ENCODE data around the gene ZNF579. TPM values are rescaled to one million over a fixed set of nuclear protein-coding genes. Genes with fewer than 3 reads are reported as not detected.
A peak's percentile ranks its signal among the peaks of the same experiment; 100 is the strongest.

The ZNF579 gene
- total and polyA plus RNA-seq, 8 donors, result 10.7 to 14.7 (median 12.9) TPM

- ATAC-seq, result no peak
- intact Hi-C loops (cut with DNase I), result no loop called here
- Histone ChIP-seq H3K36me3 (peaks cover 0 to 33% of the 10 kb centered on the region in 2 donors), H3K27ac (peak overlapping the region; percentile 79 to 80), H3K9me3 (no peaks in the 10 kb centered on the region), H3K27me3 (no peaks in the 10 kb centered on the region), H3K4me3 (no peak overlapping the region), H3K4me1 (peaks cover 11 to 64% of the 10 kb centered on the region in 2 donors)
- no peak for TF ChIP-seq CTCF (IDR thresholded peaks at IDR 0.05)
- peak in 1 of 4 donors; percentile 28 for DNase-seq
Observed at GRCh38 chr19:55620410-55621204, 40.0 kb upstream of the ZNF579 start.

GRCh38 chr19:55619286-55619685, 38.6 kb upstream of the ZNF579 start:
- intact Hi-C loops (cut with DNase I), result no loop called here
- H3K4me3 ChIP-seq, result no peak overlapping the region
- peak overlapping the region; percentile 79 to 80 for H3K27ac ChIP-seq
- TF ChIP-seq CTCF (IDR thresholded peaks at IDR 0.05), result no peak
- H3K9me3 ChIP-seq, result no peaks in the 10 kb centered on the region
- ATAC-seq (no peak), DNase-seq (peak in 1 of 4 donors; percentile 74)
- H3K27me3 ChIP-seq, result no peaks in the 10 kb centered on the region
- H3K36me3 ChIP-seq, result peaks cover 0 to 46% of the 10 kb centered on the region in 2 donors
- H3K4me1 ChIP-seq, result peaks cover 11 to 58% of the 10 kb centered on the region in 2 donors

- DNase-seq (no peak), ATAC-seq (no peak)
- H3K4me3 ChIP-seq, result no peak overlapping the region
- H3K36me3 ChIP-seq, result peaks cover 0 to 54% of the 10 kb centered on the region in 2 donors
- no peak for TF ChIP-seq CTCF (IDR thresholded peaks at IDR 0.05)
- peaks cover 8 to 52% of the 10 kb centered on the region in 2 donors for H3K4me1 ChIP-seq
- H3K27ac ChIP-seq, result peak overlapping the region; percentile 53 to 79
- H3K27me3 ChIP-seq, result no peaks in the 10 kb centered on the region
- H3K9me3 ChIP-seq, result no peaks in the 10 kb centered on the region
- intact Hi-C loops (cut with DNase I), result no loop called here
Observed at GRCh38 chr19:55618426-55618825, 37.8 kb upstream of the ZNF579 start.

- peaks cover 8 to 51% of the 10 kb centered on the region in 2 donors for H3K4me1 ChIP-seq
- H3K27me3 ChIP-seq, result no peaks in the 10 kb centered on the region
- DNase-seq, result no peak
- no peak for ATAC-seq
- no peak overlapping the region for H3K27ac ChIP-seq
- peaks cover 0 to 56% of the 10 kb centered on the region in 2 donors for H3K36me3 ChIP-seq
- no peaks in the 10 kb centered on the region for H3K9me3 ChIP-seq
- TF ChIP-seq CTCF (IDR thresholded peaks at IDR 0.05), result no peak
- intact Hi-C loops (cut with DNase I), result no loop called here
- no peak overlapping the region for H3K4me3 ChIP-seq
Observed at GRCh38 chr19:55617426-55617825, 36.8 kb upstream of the ZNF579 start.

GRCh38 chr19:55616395-55616875, 35.8 kb upstream of the ZNF579 start:
- DNase-seq, result no peak
- H3K4me3 ChIP-seq, result no peak overlapping the region
- no peak for ATAC-seq
- peaks cover 8 to 49% of the 10 kb centered on the region in 2 donors for H3K4me1 ChIP-seq
- no peak for TF ChIP-seq CTCF (IDR thresholded peaks at IDR 0.05)
- no peak overlapping the region for H3K27ac ChIP-seq
- H3K27me3 ChIP-seq, result no peaks in the 10 kb centered on the region
- intact Hi-C loops (cut with DNase I), result no loop called here
- H3K9me3 ChIP-seq, result no peaks in the 10 kb centered on the region
- H3K36me3 ChIP-seq, result peaks cover 0 to 47% of the 10 kb centered on the region in 2 donors
